Epithelial cell of esophagus (primary cell): Measurements from ENCODE around the gene KRT74.

Experiments
- DNase-seq: peaks from one replicate; pipeline ENCODE4 v3.0.0; 2010; ENCODE audit warnings: low read depth
- H3K4me3 ChIP-seq: 2 replicates; pipeline ENCODE4 v1.5.1; 2011; ENCODE audit warnings: mild to moderate bottlenecking, low read length, control low read depth
- TF ChIP-seq, protein P1 (sequence below): IDR thresholded peaks from 2 replicates; pipeline ENCODE4 v1.5.1; 2011; ENCODE audit warnings: low read depth, mild to moderate bottlenecking, low read length, control low read depth, inconsistent platforms; ENCODE audit not compliant: insufficient read depth; ENCODE audit errors: missing control alignments

The KRT74 gene

DNA sequence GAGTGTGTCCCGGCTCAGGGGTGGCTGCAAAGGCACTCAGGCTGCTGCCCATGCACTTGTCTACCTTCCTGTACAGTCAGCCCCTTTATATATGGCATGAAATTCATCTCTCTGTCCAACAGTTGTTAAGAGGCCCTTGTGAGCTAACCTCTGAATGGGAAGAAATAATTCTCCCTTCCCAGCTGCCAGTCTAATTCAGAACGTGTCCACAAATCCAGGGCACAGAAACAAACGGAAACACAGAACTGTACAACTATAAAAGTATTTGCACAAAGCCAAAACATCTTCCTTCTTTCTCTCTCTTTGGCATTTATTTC is 54.3 kb downstream of the KRT74 start:
- no peak for DNase-seq
- peak overlapping the region; percentile 75 for H3K4me3 ChIP-seq
- TF ChIP-seq, protein P1, sequence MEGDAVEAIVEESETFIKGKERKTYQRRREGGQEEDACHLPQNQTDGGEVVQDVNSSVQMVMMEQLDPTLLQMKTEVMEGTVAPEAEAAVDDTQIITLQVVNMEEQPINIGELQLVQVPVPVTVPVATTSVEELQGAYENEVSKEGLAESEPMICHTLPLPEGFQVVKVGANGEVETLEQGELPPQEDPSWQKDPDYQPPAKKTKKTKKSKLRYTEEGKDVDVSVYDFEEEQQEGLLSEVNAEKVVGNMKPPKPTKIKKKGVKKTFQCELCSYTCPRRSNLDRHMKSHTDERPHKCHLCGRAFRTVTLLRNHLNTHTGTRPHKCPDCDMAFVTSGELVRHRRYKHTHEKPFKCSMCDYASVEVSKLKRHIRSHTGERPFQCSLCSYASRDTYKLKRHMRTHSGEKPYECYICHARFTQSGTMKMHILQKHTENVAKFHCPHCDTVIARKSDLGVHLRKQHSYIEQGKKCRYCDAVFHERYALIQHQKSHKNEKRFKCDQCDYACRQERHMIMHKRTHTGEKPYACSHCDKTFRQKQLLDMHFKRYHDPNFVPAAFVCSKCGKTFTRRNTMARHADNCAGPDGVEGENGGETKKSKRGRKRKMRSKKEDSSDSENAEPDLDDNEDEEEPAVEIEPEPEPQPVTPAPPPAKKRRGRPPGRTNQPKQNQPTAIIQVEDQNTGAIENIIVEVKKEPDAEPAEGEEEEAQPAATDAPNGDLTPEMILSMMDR, result no peak

DNA sequence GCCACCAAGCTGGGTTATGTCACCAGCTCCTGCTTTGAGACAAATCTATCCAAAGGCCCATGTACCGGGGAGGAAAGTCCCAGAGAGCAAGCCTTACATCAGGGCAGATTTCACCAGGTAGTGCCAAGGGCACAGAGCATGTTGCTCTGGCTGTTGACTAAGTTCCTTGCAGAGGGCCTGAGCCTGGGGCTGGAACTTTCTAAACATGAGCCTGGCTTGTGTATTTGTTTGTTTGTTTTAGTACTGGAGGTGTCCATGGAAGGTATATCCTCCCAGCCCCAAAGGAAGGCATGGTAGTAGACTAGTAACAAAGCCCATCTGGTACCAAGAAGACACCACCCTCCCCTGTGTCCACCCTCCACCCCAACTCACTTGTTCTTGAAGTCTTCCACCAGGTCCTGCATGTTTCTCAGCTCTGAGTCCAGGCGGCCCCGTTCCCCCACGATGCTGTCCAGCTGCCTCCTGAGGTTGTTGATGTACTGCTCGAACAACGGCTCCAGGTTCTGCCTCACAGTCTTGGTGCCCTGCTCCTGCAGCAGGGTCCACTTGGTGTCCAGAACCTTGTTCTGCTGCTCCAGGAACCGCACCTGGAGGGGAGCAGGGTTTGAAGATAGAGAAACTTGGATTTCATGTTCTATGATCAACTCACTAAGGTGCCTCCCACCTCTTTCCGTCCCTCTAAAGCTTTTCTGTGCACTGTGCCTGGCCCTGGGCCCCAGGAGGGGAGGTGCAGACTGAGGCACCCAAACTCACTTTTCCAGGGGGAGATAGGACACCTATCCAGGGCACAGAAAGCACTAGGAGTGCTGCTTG is 54.9 kb downstream of the KRT74 start:
- peak; percentile 44 for DNase-seq
- peak overlapping the region; percentile 75 for H3K4me3 ChIP-seq
- TF ChIP-seq, protein P1, result no peak

DNA sequence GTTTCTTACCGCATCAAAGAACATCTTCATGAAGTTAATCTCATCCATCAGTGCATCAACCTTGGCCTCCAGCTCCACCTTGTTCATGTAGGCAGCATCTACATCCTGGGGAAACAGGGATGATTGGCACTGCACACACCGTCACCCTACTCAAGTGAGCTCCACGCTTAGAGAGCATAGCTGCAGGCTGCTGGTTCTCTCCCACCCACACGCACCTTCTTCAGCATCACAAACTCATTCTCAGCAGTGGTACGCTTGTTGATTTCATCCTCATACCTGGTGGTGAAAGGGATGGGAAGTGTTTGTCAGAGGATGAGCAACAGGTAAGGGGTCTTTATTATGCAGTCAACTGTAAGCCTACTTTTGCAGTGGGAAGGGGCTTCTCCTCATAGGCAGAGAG is 55.8 kb downstream of the KRT74 start:
- TF ChIP-seq, protein P1, result no peak
- peak; percentile 72 for DNase-seq
- H3K4me3 ChIP-seq, result peak overlapping the region; percentile 75

DNA sequence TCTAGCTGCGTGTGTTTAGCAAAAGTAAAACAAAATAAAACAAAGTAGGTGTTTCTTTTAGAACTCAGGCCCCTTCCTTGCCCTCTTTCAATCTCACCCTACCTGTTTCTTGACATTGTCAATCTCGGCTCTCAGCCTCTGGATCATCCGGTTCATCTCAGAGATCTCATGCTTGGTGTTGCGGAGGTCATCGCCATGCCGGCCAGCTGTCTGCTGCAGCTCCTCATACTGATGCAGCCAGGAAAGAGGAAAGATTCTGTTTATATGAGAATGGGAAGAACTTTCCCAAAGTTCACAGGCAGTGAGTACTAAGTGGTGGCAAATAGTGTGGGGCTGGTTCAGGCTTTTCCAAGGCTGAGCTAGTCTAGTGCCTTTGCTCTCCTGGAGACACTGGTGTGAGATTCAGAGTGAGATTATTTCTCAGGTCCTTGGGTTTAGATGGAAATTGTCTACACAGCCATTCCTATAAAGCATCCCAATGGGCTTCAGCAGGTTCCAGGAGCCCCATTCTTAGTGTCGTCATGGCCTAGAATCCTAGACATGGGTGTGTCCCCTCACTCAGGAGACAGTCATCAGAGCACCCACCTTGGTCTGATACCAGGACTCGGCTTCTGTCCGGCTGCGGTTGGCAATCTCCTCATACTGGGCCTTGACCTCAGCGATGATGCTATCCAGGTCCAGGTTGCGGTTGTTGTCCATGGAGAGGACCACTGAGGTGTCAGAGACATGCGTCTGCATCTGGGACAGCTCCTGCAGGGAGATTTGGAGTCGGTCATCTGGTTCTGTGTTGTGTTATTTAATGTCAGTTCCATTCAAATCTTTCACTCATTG is 56.4 kb downstream of the KRT74 start:
- peak; percentile 64 for DNase-seq
- TF ChIP-seq, protein P1, result no peak
- H3K4me3 ChIP-seq, result peak overlapping the region; percentile 75

DNA sequence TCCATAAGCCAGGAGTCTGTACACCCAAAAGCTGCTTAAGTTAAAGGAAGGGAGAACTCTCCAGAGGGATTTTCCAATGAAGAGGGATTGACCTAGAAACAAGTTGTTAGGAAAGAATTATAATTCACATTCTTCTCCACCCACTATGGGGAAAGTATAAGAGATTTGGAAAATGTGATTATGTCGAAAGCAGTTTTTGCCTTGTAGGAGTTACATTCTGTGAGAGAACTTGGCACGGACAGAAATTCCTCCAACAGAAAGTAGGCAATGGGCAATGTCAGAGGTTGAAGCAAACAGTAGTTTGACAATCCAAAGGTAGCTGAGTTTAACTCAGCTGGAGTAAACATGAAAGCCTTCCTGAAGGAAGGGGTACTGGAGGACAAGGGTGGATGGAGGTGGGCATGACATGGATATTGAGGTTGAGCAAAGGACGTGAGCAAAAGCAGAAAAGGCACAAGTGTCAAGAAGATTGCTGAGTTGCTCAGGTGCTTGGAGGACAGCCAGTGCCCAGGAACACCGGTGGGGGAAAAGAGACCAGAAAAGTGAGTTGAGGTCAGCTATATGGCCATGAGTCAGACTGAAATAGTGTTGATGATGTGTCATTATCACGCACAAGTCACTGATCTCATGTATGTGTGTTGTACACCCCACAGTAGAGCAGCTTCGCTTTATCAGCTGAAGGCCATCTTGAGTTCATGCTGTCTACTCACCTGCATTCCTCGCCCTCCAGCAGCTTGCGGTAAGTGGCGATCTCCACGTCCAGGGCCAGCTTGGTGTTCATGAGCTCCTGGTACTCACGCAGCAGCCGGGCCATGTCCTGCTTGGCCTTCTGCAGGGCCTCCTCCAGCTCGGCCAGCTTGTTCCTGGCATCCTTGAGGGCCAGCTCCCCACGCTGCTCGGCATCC is 57.5 kb downstream of the KRT74 start:
- peak; percentile 91 for DNase-seq
- H3K4me3 ChIP-seq, result peak overlapping the region; percentile 75
- TF ChIP-seq, protein P1, result no peak
